ENCODE data around the gene MLNR.

Gene MLNR

GRCh38 chr13:49217962-49218492 lies 2.1 kb upstream of the MLNR start:
- DNase-seq (ENCODE audit: low spot score), result no peak
- TF ChIP-seq CTCF (IDR thresholded peaks at IDR 0.05; ENCODE audit: extremely low read depth, missing control alignments), result no peak

GRCh38 chr13:49218493-49219051 lies 1.6 kb upstream of the MLNR start:
- DNase-seq (ENCODE audit: low spot score), result no peak
- no peak for TF ChIP-seq CTCF (IDR thresholded peaks at IDR 0.05; ENCODE audit: extremely low read depth, missing control alignments)

- TF ChIP-seq CTCF (IDR thresholded peaks at IDR 0.05; ENCODE audit: extremely low read depth, missing control alignments), result no peak
- DNase-seq (ENCODE audit: low spot score), result peak; percentile 51
Observed at GRCh38 chr13:49219647-49220035, 497 bp upstream of the MLNR start.

- DNase-seq (ENCODE audit: low spot score), result peak; percentile 68
- no peak for TF ChIP-seq CTCF (IDR thresholded peaks at IDR 0.05; ENCODE audit: extremely low read depth, missing control alignments)
Observed at GRCh38 chr13:49220856-49221589, 885 bp downstream of the MLNR start.

- DNase-seq (ENCODE audit: low spot score), result no peak
- TF ChIP-seq CTCF (IDR thresholded peaks at IDR 0.05; ENCODE audit: extremely low read depth, missing control alignments), result no peak
Observed at GRCh38 chr13:49221590-49221965, 1.4 kb downstream of the MLNR start.

- TF ChIP-seq CTCF (IDR thresholded peaks at IDR 0.05; ENCODE audit: extremely low read depth, missing control alignments), result no peak
Observed at GRCh38 chr13:49225223-49226042, 5.3 kb downstream of the MLNR start.

GRCh38 chr13:49226613-49227012 lies 6.5 kb downstream of the MLNR start:
- no peak for DNase-seq (ENCODE audit: low spot score)
- TF ChIP-seq CTCF (IDR thresholded peaks at IDR 0.05; ENCODE audit: extremely low read depth, missing control alignments), result no peak

More at GRCh38 chr13:49225223-49226042, 5.3 kb downstream of the MLNR start:
- no peak for DNase-seq (ENCODE audit: low spot score)

Measured in GM20000 (cell line).